ENCODE results near the gene FNDC3A.

DNA sequence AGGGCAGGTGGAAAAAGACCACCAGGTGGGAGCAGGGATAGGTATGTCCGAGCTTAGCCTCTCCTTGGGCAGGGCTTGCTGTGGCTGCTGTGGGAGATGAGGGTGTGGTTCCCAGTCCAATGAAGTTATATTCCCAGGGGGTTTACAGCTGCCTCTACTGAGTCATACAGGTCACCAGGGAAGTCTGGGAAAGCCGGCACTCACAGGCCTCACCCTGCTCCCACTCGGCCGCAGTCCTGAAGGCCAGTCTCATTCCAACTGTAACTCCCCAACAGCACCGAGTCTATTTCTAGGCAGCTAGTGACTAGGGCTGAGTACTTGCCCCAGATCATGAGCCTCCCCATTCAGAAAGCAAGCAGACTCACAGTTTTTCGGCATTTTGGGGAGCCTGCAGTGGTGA is 77.1 kb downstream of the FNDC3A start:
- TF ChIP-seq POLR2A (IDR thresholded peaks at IDR 0.05; ENCODE audit: extremely low read depth, insufficient read length): no peak
- TF ChIP-seq, protein P1, sequence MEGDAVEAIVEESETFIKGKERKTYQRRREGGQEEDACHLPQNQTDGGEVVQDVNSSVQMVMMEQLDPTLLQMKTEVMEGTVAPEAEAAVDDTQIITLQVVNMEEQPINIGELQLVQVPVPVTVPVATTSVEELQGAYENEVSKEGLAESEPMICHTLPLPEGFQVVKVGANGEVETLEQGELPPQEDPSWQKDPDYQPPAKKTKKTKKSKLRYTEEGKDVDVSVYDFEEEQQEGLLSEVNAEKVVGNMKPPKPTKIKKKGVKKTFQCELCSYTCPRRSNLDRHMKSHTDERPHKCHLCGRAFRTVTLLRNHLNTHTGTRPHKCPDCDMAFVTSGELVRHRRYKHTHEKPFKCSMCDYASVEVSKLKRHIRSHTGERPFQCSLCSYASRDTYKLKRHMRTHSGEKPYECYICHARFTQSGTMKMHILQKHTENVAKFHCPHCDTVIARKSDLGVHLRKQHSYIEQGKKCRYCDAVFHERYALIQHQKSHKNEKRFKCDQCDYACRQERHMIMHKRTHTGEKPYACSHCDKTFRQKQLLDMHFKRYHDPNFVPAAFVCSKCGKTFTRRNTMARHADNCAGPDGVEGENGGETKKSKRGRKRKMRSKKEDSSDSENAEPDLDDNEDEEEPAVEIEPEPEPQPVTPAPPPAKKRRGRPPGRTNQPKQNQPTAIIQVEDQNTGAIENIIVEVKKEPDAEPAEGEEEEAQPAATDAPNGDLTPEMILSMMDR (IDR thresholded peaks at IDR 0.05; ENCODE audit: low read depth, low read length): no peak
- TF ChIP-seq, protein P2, sequence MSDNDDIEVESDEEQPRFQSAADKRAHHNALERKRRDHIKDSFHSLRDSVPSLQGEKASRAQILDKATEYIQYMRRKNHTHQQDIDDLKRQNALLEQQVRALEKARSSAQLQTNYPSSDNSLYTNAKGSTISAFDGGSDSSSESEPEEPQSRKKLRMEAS (IDR thresholded peaks at IDR 0.05; ENCODE audit: low read depth, low read length): no peak

Data from NB4 (cell line).